Adipocyte (in vitro differentiated cells): ENCODE results near the gene KLK8.

Experiments used
- DNase-seq: peaks from one replicate; pipeline ENCODE4 v3.0.0-alpha.2; 2015; ENCODE audit warnings: low read depth
- H3K27me3 ChIP-seq: replicated peaks from 2 replicates; pipeline ENCODE4 v1.7.0; 2013; ENCODE audit warnings: mild to moderate bottlenecking, low read length, moderate library complexity; ENCODE audit not compliant: control insufficient read depth, insufficient read depth
- H3K36me3 ChIP-seq: 2 replicates; pipeline ENCODE4 v1.7.0; 2013; ENCODE audit warnings: low read length, mild to moderate bottlenecking, moderate library complexity; ENCODE audit not compliant: control insufficient read depth, insufficient read depth, severe bottlenecking
- H3K4me1 ChIP-seq: 2 replicates; pipeline ENCODE4 v1.7.0; 2013; ENCODE audit warnings: mild to moderate bottlenecking, low read length, moderate library complexity; ENCODE audit not compliant: control insufficient read depth, insufficient read depth
- H3K4me3 ChIP-seq: 2 replicates; pipeline ENCODE4 v1.7.0; 2013; ENCODE audit warnings: mild to moderate bottlenecking, low read length, moderate library complexity
- H3K9ac ChIP-seq: 2 replicates; pipeline ENCODE4 v1.7.0; 2013; ENCODE audit warnings: mild to moderate bottlenecking, low read length, moderate library complexity
- H3K9me3 ChIP-seq: 2 replicates; pipeline ENCODE4 v1.7.0; 2013; ENCODE audit warnings: mild to moderate bottlenecking, low read length, moderate library complexity; ENCODE audit not compliant: control insufficient read depth

KLK8 gene

GRCh38 chr19:51027126-51027806, 25.9 kb upstream of the KLK8 start:
- peaks cover 44% of the 10 kb centered on the region for H3K27me3 ChIP-seq
- DNase-seq = no peak
- H3K4me1 ChIP-seq = no peaks in the 10 kb centered on the region
- no peaks in the 10 kb centered on the region for H3K36me3 ChIP-seq
- H3K9me3 ChIP-seq = no peaks in the 10 kb centered on the region
- H3K9ac ChIP-seq = no peak overlapping the region
- H3K4me3 ChIP-seq = no peak overlapping the region

DNA sequence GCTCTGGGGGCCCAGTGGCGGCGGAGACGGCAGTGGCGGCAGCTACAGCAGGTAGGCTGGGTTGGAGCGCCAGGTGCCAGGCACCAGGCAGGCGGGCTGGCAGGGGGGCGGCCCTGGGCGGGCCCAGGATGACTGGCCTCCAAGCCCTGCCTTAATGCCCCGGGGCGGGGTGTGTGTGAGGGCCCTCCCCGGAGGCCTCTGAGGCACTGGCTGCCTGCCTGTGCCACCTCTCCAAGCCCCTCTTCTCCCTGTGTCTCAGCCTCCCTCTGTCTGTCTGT, 25.1 kb upstream of the KLK8 start, which contains the start of gene KLK11:
TSS of gene KLK11 (minus strand) at position 63 of the 278 bp plus-strand sequence. CDS start 985 bp downstream, outside the sequence.
- no peak within 1 kb of the TSS for H3K4me3 ChIP-seq
- no peaks in the 10 kb centered on the region for H3K36me3 ChIP-seq
- no peak for DNase-seq
- no peak within 1 kb of the TSS for H3K9ac ChIP-seq
- H3K27me3 ChIP-seq = peaks cover 44% of the 10 kb centered on the region
- no peaks in the 10 kb centered on the region for H3K9me3 ChIP-seq
- H3K4me1 ChIP-seq = no peaks in the 10 kb centered on the region

- peaks cover 44% of the 10 kb centered on the region for H3K27me3 ChIP-seq
Measured at GRCh38 chr19:51025809-51026553, 24.6 kb upstream of the KLK8 start.

DNA sequence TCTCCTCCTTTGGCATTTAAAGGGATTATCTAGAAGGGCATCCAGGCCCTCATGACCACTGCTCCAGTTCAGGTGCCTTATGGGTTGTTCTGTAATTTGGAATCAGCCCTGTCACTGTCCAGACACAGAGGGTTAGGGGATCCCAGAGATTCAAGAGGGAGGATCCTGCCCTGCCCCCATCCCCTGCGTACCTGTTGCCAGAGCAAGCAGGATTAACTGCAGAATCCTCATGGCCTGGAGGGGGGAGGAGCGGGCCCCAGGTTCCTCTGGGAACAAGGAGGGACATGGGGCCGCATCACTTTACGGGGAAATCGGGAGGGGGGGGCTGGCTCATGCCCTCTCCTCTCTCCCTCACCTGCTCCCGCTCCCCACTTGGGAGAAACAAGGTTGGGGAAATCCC, 24.0 kb upstream of the KLK8 start:
- Histone ChIP-seq H3K27me3 (peaks cover 39% of the 10 kb centered on the region), H3K36me3 (no peaks in the 10 kb centered on the region), H3K4me1 (no peaks in the 10 kb centered on the region), H3K9ac (no peak overlapping the region), H3K9me3 (no peaks in the 10 kb centered on the region), H3K4me3 (no peak overlapping the region)
- no peak for DNase-seq

More at GRCh38 chr19:51025809-51026553, 24.6 kb upstream of the KLK8 start:
- Histone ChIP-seq H3K36me3 (no peaks in the 10 kb centered on the region), H3K9ac (no peak overlapping the region), H3K4me1 (no peaks in the 10 kb centered on the region), H3K4me3 (no peak overlapping the region), H3K9me3 (no peaks in the 10 kb centered on the region)
- no peak for DNase-seq

- peaks cover 39% of the 10 kb centered on the region for H3K27me3 ChIP-seq
Measured at GRCh38 chr19:51024924-51025323, 23.5 kb upstream of the KLK8 start.

GRCh38 chr19:51023946-51024345, 22.5 kb upstream of the KLK8 start:
- Histone ChIP-seq H3K9me3 (no peaks in the 10 kb centered on the region), H3K4me3 (no peak overlapping the region), H3K36me3 (no peaks in the 10 kb centered on the region), H3K27me3 (peaks cover 30% of the 10 kb centered on the region), H3K4me1 (peaks cover 7% of the 10 kb centered on the region), H3K9ac (no peak overlapping the region)
- no peak for DNase-seq

More at GRCh38 chr19:51024924-51025323, 23.5 kb upstream of the KLK8 start:
- Histone ChIP-seq H3K36me3 (no peaks in the 10 kb centered on the region), H3K9ac (no peak overlapping the region), H3K4me3 (no peak overlapping the region), H3K4me1 (peaks cover 2% of the 10 kb centered on the region), H3K9me3 (no peaks in the 10 kb centered on the region)
- no peak for DNase-seq

- Histone ChIP-seq H3K4me1 (peaks cover 7% of the 10 kb centered on the region), H3K9me3 (no peaks in the 10 kb centered on the region), H3K4me3 (no peak overlapping the region), H3K36me3 (no peaks in the 10 kb centered on the region), H3K9ac (no peak overlapping the region), H3K27me3 (peaks cover 25% of the 10 kb centered on the region)
- no peak for DNase-seq
Measured at GRCh38 chr19:51022526-51022925, 21.1 kb upstream of the KLK8 start.

DNA sequence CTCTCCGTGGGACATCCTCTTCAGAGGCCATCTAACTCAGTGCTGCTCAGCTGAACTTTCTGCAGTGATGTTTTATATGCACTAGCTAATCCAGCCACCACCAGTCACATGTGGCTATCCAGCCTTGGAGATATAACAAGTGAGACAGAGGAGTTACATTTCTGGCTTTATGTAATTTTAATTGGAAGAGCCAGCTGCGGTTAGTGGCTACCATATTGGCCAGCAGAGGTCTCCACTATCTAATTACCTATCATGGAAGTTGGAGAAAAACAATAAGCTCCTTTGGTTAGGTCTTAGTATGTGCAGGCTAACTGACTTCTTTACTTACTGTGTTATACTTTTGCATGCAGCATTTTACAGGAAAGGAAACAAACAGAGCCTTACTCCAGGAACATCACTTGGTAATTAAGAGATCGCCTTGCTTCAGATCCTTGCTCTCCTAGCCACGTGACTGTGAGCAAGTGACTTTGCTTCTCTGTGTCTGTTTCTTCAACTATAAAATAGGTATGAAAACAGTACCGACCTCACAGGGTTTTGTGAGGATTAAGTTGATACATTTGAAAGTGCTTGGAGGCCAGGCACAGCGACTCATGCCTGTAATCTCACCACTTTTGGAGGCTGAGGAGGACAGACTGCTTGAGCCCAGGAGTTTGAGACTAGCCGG, 19.7 kb upstream of the KLK8 start:
- H3K4me1 ChIP-seq = peaks cover 7% of the 10 kb centered on the region
- peak; percentile 45 for DNase-seq
- no peaks in the 10 kb centered on the region for H3K36me3 ChIP-seq
- no peak overlapping the region for H3K9ac ChIP-seq
- no peak overlapping the region for H3K4me3 ChIP-seq
- H3K9me3 ChIP-seq = no peaks in the 10 kb centered on the region
- peaks cover 28% of the 10 kb centered on the region for H3K27me3 ChIP-seq

DNA sequence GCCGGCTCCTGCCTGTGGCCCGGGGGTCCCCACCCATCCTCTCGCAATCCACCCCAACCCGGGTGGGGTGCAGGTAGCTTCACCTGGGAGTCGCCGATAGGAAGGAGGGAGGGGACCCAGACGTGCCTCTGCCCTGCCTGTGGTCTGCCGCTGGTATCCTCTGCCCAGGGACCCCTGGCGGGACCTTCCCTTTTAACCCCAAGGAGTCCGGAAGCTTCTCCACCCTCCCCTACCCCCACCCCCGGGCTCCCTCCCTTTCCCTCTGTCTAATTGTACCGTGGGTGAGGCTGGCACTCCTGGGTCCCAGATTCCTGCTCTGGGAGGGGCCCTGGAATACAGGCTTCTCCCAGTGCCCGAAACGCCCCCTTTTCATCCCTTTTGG, 18.1 kb upstream of the KLK8 start, which contains the start of gene KLK10:
TSS of gene KLK10 (minus strand) at position 166 of the 382 bp plus-strand sequence. CDS start 579 bp downstream, outside the sequence.
- Histone ChIP-seq H3K27me3 (peaks cover 27% of the 10 kb centered on the region), H3K4me1 (peaks cover 7% of the 10 kb centered on the region), H3K36me3 (no peaks in the 10 kb centered on the region), H3K9me3 (no peaks in the 10 kb centered on the region), H3K4me3 (no peak within 1 kb of the TSS), H3K9ac (no peak within 1 kb of the TSS)
- DNase-seq = no peak

DNA sequence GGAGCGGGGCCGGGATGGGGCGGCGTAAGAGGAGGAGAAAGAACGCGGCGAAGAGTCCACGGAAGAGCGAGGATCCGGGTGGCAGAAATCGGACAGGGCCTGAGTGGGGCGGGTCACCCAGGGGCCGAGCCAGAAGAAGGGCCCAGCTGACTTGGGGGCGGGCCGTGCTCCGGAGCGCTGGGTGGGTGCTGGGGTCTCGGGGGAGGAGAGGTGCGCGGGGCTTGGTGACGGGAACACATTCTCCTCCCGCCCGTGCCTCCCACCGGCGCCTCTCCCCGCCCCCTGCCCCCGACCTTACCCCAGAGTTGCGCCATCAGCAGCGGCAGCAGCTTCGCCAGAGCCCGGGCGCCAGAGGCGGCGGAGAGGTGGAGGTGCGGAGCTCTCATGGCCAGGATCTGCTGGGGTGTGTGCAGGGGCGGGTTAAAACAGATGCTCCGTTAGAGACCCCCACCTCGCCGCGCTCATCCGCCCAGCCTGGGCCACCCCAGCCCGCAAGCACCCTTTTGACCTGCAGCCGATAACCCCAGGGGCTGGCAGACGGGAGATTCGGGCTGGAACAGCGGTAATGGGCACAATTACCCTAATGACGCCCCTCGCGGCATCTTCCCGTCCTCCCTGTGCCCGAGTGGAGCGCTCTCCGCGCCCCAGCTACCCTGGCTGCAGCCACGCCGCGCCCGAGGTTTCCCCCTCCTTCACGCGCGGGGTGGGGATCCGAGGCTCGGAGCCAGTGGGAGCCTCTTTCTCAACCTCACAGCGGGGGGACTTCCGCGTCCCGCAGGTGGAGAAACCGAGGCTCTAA, 17.5 kb upstream of the KLK8 start:
- Histone ChIP-seq H3K4me3 (no peak overlapping the region), H3K9me3 (no peaks in the 10 kb centered on the region), H3K27me3 (peaks cover 32% of the 10 kb centered on the region)

More for the DNA sequence above, 17.5 kb upstream of the KLK8 start:
- no peak for DNase-seq
- Histone ChIP-seq H3K36me3 (no peaks in the 10 kb centered on the region), H3K9ac (no peak overlapping the region), H3K4me1 (peaks cover 7% of the 10 kb centered on the region)
